D721Med (cell line): ENCODE results near the gene CUX1.
"Not testable (repeated sequence)": the region's sequence is repeated elsewhere in the genome, so short reads cannot be mapped to it uniquely, and the experiment has no call there.

Source experiments
- DNase-seq: peaks from one replicate; pipeline ENCODE4 v3.0.0; 2011; ENCODE audit warnings: low spot score; ENCODE audit not compliant: insufficient read length
- FAIRE-seq: peaks from 2 replicates; lab custom pipeline; 2011; peaks lifted over from hg19 to GRCh38; lab: Jason Lieb, UNC
- CTCF ChIP-seq: IDR thresholded peaks from 2 replicates; pipeline ENCODE4 v1.5.1; 2012; ENCODE audit warnings: mild to moderate bottlenecking, control low read depth; ENCODE audit not compliant: insufficient read depth; ENCODE audit errors: missing control alignments

CUX1 gene

GRCh38 chr7:101987494-101987893, 170.1 kb downstream of the CUX1 start:
- FAIRE-seq = no peak
- TF ChIP-seq CTCF = no peak

GRCh38 chr7:101988060-101988459, 170.6 kb downstream of the CUX1 start:
- DNase-seq, FAIRE-seq: not testable (repeated sequence)

More at GRCh38 chr7:101987494-101987893, 170.1 kb downstream of the CUX1 start:
- no peak for DNase-seq

GRCh38 chr7:101988513-101988912, 171.1 kb downstream of the CUX1 start:
- TF ChIP-seq CTCF = no peak
- no peak for FAIRE-seq
- DNase-seq = no peak

GRCh38 chr7:101989101-101989500, 171.7 kb downstream of the CUX1 start:
- no peak for DNase-seq
- TF ChIP-seq CTCF = no peak
- FAIRE-seq = no peak

- DNase-seq (no peak), FAIRE-seq (no peak)
- TF ChIP-seq CTCF = no peak
Measured at GRCh38 chr7:101990811-101991418, 173.5 kb downstream of the CUX1 start.

GRCh38 chr7:101991860-101992259, 174.4 kb downstream of the CUX1 start:
- DNase-seq = no peak
- FAIRE-seq = no peak
- TF ChIP-seq CTCF = no peak

GRCh38 chr7:101993311-101993710, 175.9 kb downstream of the CUX1 start:
- no peak for DNase-seq
- no peak for TF ChIP-seq CTCF
- no peak for FAIRE-seq
